Activated T-cell treated with anti-CD3 and anti-CD28 coated beads for 1 hour (primary cell): ENCODE data around the gene CRHR1.
A peak's percentile ranks its signal among the peaks of the same experiment; 100 is the strongest.
"Not testable (repeated sequence)": the region's sequence is repeated elsewhere in the genome, so short reads cannot be mapped to it uniquely, and the experiment has no call there.

Experiments used
- DNase-seq: peaks from one replicate; pipeline ENCODE4 v3.0.0-alpha.2; 2020; ENCODE audit warnings: low read depth

Gene CRHR1

DNA sequence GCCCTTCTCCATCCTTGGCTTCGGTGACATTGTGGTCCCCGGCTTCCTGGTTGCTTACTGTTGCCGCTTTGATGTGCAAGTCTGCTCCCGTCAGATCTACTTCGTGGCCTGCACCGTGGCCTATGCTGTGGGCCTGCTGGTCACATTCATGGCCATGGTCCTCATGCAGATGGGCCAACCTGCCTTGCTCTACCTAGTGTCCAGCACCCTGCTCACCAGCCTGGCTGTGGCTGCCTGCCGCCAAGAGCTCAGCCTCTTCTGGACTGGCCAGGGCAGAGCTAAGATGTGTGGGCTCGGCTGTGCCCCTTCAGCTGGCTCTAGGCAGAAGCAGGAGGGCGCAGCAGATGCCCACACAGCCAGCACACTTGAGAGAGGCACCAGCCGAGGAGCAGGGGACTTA, 62.1 kb downstream of the CRHR1 start:
- no peak for DNase-seq

DNA sequence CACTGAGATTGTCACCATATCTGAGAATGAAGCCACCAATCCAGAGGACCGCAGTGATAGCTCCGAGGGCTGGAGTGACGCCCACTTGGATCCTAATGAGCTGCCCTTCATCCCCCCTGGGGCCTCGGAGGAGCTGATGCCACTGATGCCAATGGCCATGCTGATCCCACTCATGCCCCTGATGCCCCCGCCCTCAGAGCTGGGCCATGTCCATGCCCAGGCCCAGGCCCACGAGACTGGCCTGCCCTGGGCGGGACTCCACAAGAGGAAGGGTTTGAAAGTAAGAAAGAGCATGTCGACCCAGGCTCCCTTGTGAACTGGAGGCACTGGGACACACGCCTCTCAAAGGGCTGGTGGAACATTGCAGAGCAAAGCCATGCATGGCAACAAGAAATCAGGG, 62.5 kb downstream of the CRHR1 start:
- no peak for DNase-seq

- no peak for DNase-seq
Measured at GRCh38 chr17:45847101-45847500, 63.0 kb downstream of the CRHR1 start.

DNA sequence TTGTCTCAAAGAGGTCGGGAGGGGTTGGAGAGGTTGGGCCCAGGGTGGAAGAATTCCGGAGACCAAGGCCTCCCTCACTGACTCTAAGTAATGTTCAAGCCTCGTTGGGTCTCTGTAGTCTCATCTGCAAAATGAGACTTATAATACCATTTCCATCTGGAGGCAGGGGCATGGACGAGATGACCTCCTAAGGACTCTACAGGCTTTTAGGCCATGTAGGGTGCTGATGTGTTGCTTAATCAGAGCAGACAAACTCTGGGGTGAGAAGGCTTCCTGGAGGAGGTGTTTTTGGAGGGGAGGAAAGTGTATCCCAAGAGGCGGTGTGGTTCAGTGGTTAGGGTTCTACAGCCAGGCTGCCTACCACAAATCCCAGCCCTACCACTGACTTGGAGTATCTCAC, 63.6 kb downstream of the CRHR1 start:
- no peak for DNase-seq

- no peak for DNase-seq
Measured at GRCh38 chr17:45848405-45848804, 64.3 kb downstream of the CRHR1 start.

DNA sequence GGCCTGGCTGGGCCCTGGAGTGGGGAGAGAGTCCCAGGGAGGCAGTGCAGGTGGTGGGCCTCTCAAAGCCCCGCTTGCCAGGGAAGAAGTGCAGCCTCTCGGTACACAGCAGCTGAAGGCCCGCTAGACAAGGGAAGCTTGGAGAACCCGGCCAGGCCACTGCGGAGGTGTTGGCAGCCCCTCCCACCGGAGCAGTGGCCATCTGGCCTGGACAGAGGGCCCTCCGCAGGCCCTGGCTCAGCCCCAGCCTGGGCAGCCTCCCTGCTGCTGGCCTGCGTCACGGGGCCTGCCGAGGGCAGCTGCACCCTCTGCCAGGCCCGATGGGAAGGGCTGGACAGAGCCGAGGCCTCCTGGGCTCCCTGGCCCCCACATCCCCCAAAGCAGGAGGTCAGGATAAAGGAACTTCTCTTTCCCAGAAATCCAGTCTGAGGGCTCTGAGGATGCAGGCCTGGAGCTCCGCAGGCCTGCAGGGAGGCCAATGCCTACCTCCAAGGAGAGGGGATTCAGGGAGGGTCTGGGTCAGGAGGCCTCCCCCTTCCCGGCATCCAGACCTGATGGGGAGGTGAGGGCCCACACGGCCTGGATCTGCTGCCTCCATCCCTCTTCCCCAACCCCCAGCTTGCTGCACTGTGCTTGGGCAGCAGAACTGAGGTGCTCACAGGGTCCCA, 64.9 kb downstream of the CRHR1 start:
- DNase-seq, result no peak

- DNase-seq, result no peak
Measured at GRCh38 chr17:45849536-45849990, 65.4 kb downstream of the CRHR1 start.

GRCh38 chr17:45850011-45850410, 65.9 kb downstream of the CRHR1 start:
- DNase-seq, result no peak

DNA sequence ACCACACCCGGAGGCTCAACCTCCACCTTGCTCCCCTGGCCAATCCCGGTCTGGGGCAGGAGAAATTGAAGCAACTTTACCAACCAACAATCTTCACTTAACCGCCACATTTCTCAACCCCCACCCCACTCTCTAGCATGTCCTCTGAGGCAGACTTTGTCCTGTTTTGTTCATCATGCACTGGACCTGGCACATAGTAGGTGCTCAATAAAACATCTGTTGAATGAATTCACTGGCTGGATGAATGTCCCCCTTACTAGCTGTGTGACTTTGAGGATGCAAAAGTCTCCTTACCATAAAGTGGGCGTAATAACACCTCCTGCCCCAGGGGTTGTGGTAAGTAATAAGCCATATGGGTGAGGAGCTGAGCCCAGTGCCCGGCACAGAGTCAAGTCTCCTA, 66.3 kb downstream of the CRHR1 start:
- DNase-seq, result no peak

DNA sequence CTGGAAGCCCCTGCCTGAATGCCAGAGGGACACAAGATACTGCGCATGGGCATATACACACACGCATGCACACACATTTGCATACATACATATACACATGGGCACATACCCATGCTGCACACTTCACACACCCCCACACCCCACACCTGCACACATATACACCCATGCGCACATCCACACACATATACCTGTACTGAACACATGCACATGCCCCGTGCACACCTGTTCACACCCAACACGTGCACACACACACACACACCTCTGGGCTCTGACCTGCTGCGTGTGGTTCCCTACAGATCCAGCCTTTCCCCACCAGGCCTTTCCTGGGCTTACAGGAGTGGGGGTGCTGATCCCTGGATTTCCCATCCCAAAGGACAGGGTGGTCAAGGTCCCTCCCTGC, 66.9 kb downstream of the CRHR1 start:
- no peak for DNase-seq

DNA sequence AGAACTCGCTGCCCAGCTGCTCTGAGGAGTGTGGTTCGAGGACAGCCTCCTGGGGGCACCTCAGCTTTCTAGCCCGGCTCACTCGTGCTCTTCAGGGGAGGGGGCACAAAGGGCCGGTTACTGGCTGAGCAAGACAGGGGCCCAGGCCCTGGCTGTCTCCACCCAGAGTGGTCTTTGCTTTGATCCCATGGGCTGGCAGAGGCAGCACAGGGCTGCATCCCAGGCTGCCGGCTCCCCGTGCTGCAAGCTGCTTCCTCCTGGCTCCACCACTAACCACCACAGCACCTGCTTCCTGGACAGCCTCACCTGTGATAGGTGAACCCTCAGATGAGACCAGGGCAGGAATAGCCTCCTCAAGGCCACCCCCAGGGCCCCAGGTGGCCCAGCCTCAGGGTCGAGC, 67.3 kb downstream of the CRHR1 start:
- no peak for DNase-seq

GRCh38 chr17:45851873-45852272, 67.8 kb downstream of the CRHR1 start:
- no peak for DNase-seq

DNA sequence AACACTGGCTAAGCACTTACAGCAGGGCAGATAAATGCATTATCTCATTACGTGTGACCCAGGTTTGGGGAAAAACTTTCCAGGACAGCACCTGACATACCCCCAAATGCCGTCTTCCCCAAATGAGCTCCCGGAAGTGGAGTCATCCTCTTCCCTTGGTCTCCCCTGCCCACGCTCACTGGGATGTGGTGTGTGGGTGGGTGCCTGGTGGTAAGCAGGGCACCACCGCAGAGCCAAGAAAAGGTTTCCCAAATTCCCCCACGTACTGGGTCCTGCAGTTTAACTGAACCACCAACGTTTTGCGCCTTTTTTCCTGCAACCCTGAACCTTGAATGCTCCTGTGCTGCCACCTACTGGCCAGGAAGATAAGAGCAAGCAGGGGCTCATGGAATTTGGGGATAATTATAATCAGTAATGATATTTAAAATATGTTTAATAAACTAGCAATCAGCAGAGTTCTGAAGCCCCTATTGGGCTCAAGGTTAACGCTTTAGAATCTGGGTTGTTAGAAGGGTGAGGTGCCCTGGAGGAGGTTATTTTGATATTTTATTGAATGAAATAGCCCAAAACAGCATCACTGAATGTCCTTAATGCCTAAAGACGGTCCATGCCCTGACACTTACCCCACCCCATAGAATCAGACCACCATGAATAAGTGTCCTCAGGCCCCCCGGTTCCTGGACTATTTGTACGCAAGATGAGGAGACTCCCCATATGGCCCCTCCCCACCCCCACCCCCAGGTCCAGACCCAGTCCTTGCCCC, 68.6 kb downstream of the CRHR1 start:
- peak; percentile 56 for DNase-seq

GRCh38 chr17:45854209-45854608, 70.1 kb downstream of the CRHR1 start:
- DNase-seq, result no peak

DNA sequence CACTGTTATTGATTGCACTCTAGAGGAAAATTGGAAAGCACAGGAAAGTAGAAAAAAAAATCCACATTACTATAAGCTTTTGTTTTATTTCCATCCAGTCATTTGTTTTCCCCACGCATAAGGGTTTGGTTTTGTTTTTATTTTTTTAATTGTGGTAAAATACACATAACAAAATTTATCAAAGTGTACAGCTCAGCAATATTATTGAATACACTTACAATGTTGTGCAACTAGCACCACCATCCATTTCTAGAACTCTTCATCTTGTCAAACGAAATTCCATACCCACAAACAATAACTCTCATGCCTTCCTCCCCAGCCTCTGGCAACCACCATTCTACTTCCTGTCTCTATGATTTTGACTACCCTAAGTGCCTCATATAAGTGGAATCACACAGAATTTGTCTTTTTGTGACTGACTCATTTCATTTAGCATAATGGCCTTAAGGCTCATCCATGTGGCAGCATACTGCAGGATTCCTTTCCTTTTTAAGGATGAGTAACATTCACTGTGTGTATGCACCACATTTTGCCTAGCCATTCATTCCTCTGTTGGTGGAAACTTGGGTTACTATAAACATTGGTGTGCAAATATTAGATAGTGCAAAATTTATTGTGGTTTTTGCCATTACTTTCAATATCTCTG, 71.7 kb downstream of the CRHR1 start:
- no peak for DNase-seq

- DNase-seq, result no peak
Measured at GRCh38 chr17:45857977-45858708, 74.0 kb downstream of the CRHR1 start.

DNA sequence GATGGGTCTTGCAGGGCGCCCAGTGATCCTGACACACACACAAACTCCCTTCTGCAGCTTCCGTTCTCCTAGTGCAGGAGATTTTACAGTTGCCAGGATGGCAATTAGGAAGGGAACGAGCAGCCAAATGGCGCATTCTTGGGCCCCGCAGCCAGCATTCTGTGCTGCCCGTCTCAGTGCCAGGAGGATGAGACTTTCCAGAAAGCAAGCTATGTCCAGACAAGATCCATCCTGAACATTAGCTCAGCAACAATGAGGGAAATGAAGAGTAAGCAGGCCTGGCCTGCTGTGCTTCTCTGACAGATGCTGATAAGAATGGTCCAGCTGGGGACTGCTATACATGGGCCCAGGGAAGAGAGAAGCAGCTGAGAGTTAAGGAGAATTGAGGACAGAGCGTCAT, 77.0 kb downstream of the CRHR1 start:
- DNase-seq, result no peak

- not testable (repeated sequence) for DNase-seq
Measured at GRCh38 chr17:45862127-45862526, 78.0 kb downstream of the CRHR1 start.

- no peak for DNase-seq
Measured at GRCh38 chr17:45863857-45864654, 79.9 kb downstream of the CRHR1 start.

- no peak for DNase-seq
Measured at GRCh38 chr17:45867171-45867570, 83.1 kb downstream of the CRHR1 start.

GRCh38 chr17:45867702-45868101, 83.6 kb downstream of the CRHR1 start:
- DNase-seq, result no peak

GRCh38 chr17:45868276-45868675, 84.2 kb downstream of the CRHR1 start:
- DNase-seq, result no peak
